Activated T-helper 17 cell treated with anti-CD3 and anti-CD28 coated beads, Interleukin-2, amount 50 U/mL, for 72 hours (primary cell): ENCODE data around the gene HDAC2. TPM values are rescaled to one million over a fixed set of nuclear protein-coding genes. Genes with fewer than 3 reads are reported as not detected.
"Not testable (repeated sequence)": the region's sequence is repeated elsewhere in the genome, so short reads cannot be mapped to it uniquely, and the experiment has no call there.

ENCODE experiments used
- ATAC-seq: fragments of 150-1000 bp; cut with Tn5 transposase; replicated peaks from 2 replicates; pipeline ENCODE4 v1.10.0; 2021; ENCODE audit warnings: mild to moderate bottlenecking, moderate library complexity
- H3K27ac Mint-ChIP-seq: one replicate; pipeline ENCODE4 v1.8.0; 2022; ENCODE audit warnings: mixed read lengths
- H3K27me3 Mint-ChIP-seq: one replicate; pipeline ENCODE4 v1.8.0; 2022; ENCODE audit warnings: mixed read lengths
- H3K36me3 Mint-ChIP-seq: one replicate; pipeline ENCODE4 v1.8.0; 2022; ENCODE audit warnings: low read depth, mild to moderate bottlenecking, mixed read lengths
- H3K4me1 Mint-ChIP-seq: one replicate; pipeline ENCODE4 v1.8.0; 2022; ENCODE audit warnings: mixed read lengths
- H3K4me3 Mint-ChIP-seq: one replicate; pipeline ENCODE4 v1.8.0; 2022; ENCODE audit warnings: mild to moderate bottlenecking, mixed read lengths
- H3K9me3 Mint-ChIP-seq: one replicate; pipeline ENCODE4 v1.8.0; 2022; ENCODE audit warnings: mixed read lengths
- total RNA-seq, 2 donors: library from RNA; stranded (reverse); gene quantifications; one replicate each; pipeline ENCODE4 v1.2.3, GENCODE V29; 2022

The HDAC2 gene
- total RNA-seq, 2 donors from 2014 or later: 53.9 to 95.7 TPM

- no peak for ATAC-seq
- Mint-ChIP-seq H3K27ac (no peak overlapping the region), H3K36me3 (peaks cover 92% of the 10 kb centered on the region), H3K4me3 (no peak overlapping the region), H3K4me1 (no peaks in the 10 kb centered on the region), H3K27me3 (no peaks in the 10 kb centered on the region), H3K9me3 (no peaks in the 10 kb centered on the region)
Measured at GRCh38 chr6:113953346-113953745, 17.6 kb downstream of the HDAC2 start.

- Mint-ChIP-seq H3K36me3 (peaks cover 83% of the 10 kb centered on the region), H3K4me1 (no peaks in the 10 kb centered on the region), H3K27me3 (no peaks in the 10 kb centered on the region), H3K27ac (no peak overlapping the region), H3K9me3 (no peaks in the 10 kb centered on the region), H3K4me3 (no peak overlapping the region)
- ATAC-seq: no peak
Measured at GRCh38 chr6:113949499-113949898, 21.4 kb downstream of the HDAC2 start.

- peaks cover 89% of the 10 kb centered on the region for H3K36me3 Mint-ChIP-seq
Measured at GRCh38 chr6:113944701-113945100, 26.2 kb downstream of the HDAC2 start.

GRCh38 chr6:113939825-113940224 is 31.1 kb downstream of the HDAC2 start:
- ATAC-seq: no peak

More at GRCh38 chr6:113944701-113945100, 26.2 kb downstream of the HDAC2 start:
- H3K9me3 Mint-ChIP-seq: no peaks in the 10 kb centered on the region
- no peak for ATAC-seq
- H3K27me3 Mint-ChIP-seq: no peaks in the 10 kb centered on the region
- H3K4me3 Mint-ChIP-seq: no peak overlapping the region
- H3K27ac Mint-ChIP-seq: no peak overlapping the region
- H3K4me1 Mint-ChIP-seq: no peaks in the 10 kb centered on the region

GRCh38 chr6:113936093-113936934 is 34.6 kb downstream of the HDAC2 start:
- Mint-ChIP-seq H3K27me3 (no peaks in the 10 kb centered on the region), H3K9me3 (no peaks in the 10 kb centered on the region), H3K4me3 (no peak overlapping the region), H3K36me3 (peaks cover 39% of the 10 kb centered on the region), H3K4me1 (no peaks in the 10 kb centered on the region), H3K27ac (no peak overlapping the region)
- no peak for ATAC-seq

More at GRCh38 chr6:113939825-113940224, 31.1 kb downstream of the HDAC2 start:
- Mint-ChIP-seq H3K4me3 (no peak overlapping the region), H3K27me3 (no peaks in the 10 kb centered on the region), H3K4me1 (no peaks in the 10 kb centered on the region), H3K27ac (peak overlapping the region; percentile 28), H3K9me3 (no peaks in the 10 kb centered on the region), H3K36me3 (peaks cover 67% of the 10 kb centered on the region)

GRCh38 chr6:113934101-113934500 is 36.8 kb downstream of the HDAC2 start:
- Mint-ChIP-seq H3K9me3 (peaks cover 12% of the 10 kb centered on the region), H3K27me3 (no peaks in the 10 kb centered on the region), H3K36me3 (peaks cover 17% of the 10 kb centered on the region), H3K4me3 (no peak overlapping the region), H3K27ac (no peak overlapping the region), H3K4me1 (no peaks in the 10 kb centered on the region)
- ATAC-seq: no peak

GRCh38 chr6:113931907-113932306 is 39.0 kb downstream of the HDAC2 start:
- not testable (repeated sequence) for H3K4me1 Mint-ChIP-seq, H3K27ac Mint-ChIP-seq, H3K36me3 Mint-ChIP-seq, ATAC-seq, H3K4me3 Mint-ChIP-seq, H3K27me3 Mint-ChIP-seq
- H3K9me3 Mint-ChIP-seq: peaks cover 16% of the 10 kb centered on the region

- Mint-ChIP-seq H3K9me3 (peaks cover 16% of the 10 kb centered on the region), H3K36me3 (peaks cover 7% of the 10 kb centered on the region), H3K4me3 (no peak overlapping the region), H3K27ac (no peak overlapping the region), H3K27me3 (peaks cover 4% of the 10 kb centered on the region), H3K4me1 (no peaks in the 10 kb centered on the region)
- no peak for ATAC-seq
Measured at GRCh38 chr6:113930183-113930582, 40.8 kb downstream of the HDAC2 start.

- H3K27ac Mint-ChIP-seq: no peak overlapping the region
- no peak for ATAC-seq
- no peak overlapping the region for H3K4me3 Mint-ChIP-seq
- H3K4me1 Mint-ChIP-seq: no peaks in the 10 kb centered on the region
- H3K27me3 Mint-ChIP-seq: peaks cover 4% of the 10 kb centered on the region
- H3K9me3 Mint-ChIP-seq: peaks cover 16% of the 10 kb centered on the region
- H3K36me3 Mint-ChIP-seq: no peaks in the 10 kb centered on the region
Measured at GRCh38 chr6:113927001-113927400, 43.9 kb downstream of the HDAC2 start.

GRCh38 chr6:113925378-113925777 is 45.6 kb downstream of the HDAC2 start:
- Mint-ChIP-seq H3K4me1 (no peaks in the 10 kb centered on the region), H3K36me3 (no peaks in the 10 kb centered on the region), H3K27me3 (peaks cover 4% of the 10 kb centered on the region), H3K9me3 (peaks cover 16% of the 10 kb centered on the region), H3K27ac (no peak overlapping the region), H3K4me3 (no peak overlapping the region)
- no peak for ATAC-seq

GRCh38 chr6:113924312-113924723 is 46.6 kb downstream of the HDAC2 start:
- peaks cover 4% of the 10 kb centered on the region for H3K27me3 Mint-ChIP-seq
- no peak overlapping the region for H3K4me3 Mint-ChIP-seq
- ATAC-seq: no peak
- H3K27ac Mint-ChIP-seq: no peak overlapping the region
- peaks cover 6% of the 10 kb centered on the region for H3K9me3 Mint-ChIP-seq
- no peaks in the 10 kb centered on the region for H3K4me1 Mint-ChIP-seq
- no peaks in the 10 kb centered on the region for H3K36me3 Mint-ChIP-seq

GRCh38 chr6:113923526-113923925 is 47.4 kb downstream of the HDAC2 start:
- no peak for ATAC-seq
- Mint-ChIP-seq H3K36me3 (no peaks in the 10 kb centered on the region), H3K4me1 (no peaks in the 10 kb centered on the region)

GRCh38 chr6:113921299-113921904 is 49.5 kb downstream of the HDAC2 start:
- no peak overlapping the region for H3K27ac Mint-ChIP-seq

More at GRCh38 chr6:113923526-113923925, 47.4 kb downstream of the HDAC2 start:
- H3K9me3 Mint-ChIP-seq: peaks cover 4% of the 10 kb centered on the region
- H3K27me3 Mint-ChIP-seq: peaks cover 4% of the 10 kb centered on the region
- no peak overlapping the region for H3K27ac Mint-ChIP-seq
- no peak overlapping the region for H3K4me3 Mint-ChIP-seq

GRCh38 chr6:113920663-113921267 is 50.2 kb downstream of the HDAC2 start:
- H3K4me3 Mint-ChIP-seq: no peak overlapping the region
- H3K9me3 Mint-ChIP-seq: no peaks in the 10 kb centered on the region
- H3K27ac Mint-ChIP-seq: no peak overlapping the region
- H3K36me3 Mint-ChIP-seq: no peaks in the 10 kb centered on the region
- ATAC-seq: no peak
- H3K4me1 Mint-ChIP-seq: no peaks in the 10 kb centered on the region
- H3K27me3 Mint-ChIP-seq: no peaks in the 10 kb centered on the region

More at GRCh38 chr6:113921299-113921904, 49.5 kb downstream of the HDAC2 start:
- Mint-ChIP-seq H3K27me3 (no peaks in the 10 kb centered on the region), H3K9me3 (no peaks in the 10 kb centered on the region), H3K4me3 (no peak overlapping the region), H3K36me3 (no peaks in the 10 kb centered on the region), H3K4me1 (no peaks in the 10 kb centered on the region)
- ATAC-seq: no peak

GRCh38 chr6:113910285-113910684 is 60.7 kb downstream of the HDAC2 start:
- H3K27me3 Mint-ChIP-seq, H3K27ac Mint-ChIP-seq, H3K4me3 Mint-ChIP-seq, H3K9me3 Mint-ChIP-seq, ATAC-seq, H3K4me1 Mint-ChIP-seq, H3K36me3 Mint-ChIP-seq: not testable (repeated sequence)
